ENCODE measurements around the gene APOBEC4. TPM values are rescaled to one million over a fixed set of nuclear protein-coding genes. Genes with fewer than 3 reads are reported as not detected.

Gene APOBEC4
- total RNA-seq, 1 donor = not detected

GRCh38 chr1:183600634-183601033, 52.5 kb downstream of the APOBEC4 start:
- no peaks in the 10 kb centered on the region for H3K79me2 ChIP-seq (ENCODE audit: insufficient read depth, low read length)
- no peak for TF ChIP-seq CTCF (IDR thresholded peaks at IDR 0.05; ENCODE audit: extremely low read depth, low read depth, low read length)
- H3K4me3 ChIP-seq (ENCODE audit: insufficient read depth, low read length) = no peak overlapping the region
- H3K36me3 ChIP-seq (ENCODE audit: insufficient read depth, low read length) = no peaks in the 10 kb centered on the region
- no peaks in the 10 kb centered on the region for H3K27me3 ChIP-seq (ENCODE audit: insufficient read depth, low read length)
- H3K4me2 ChIP-seq (ENCODE audit: insufficient read depth, low read length) = no peak overlapping the region
- no peak for DNase-seq (ENCODE audit: insufficient read length, low spot score, missing footprints)
- H2AFZ ChIP-seq (ENCODE audit: low read length) = peak overlapping the region; percentile 4
- peak overlapping the region; percentile 43 for H3K27ac ChIP-seq (ENCODE audit: low read depth, low read length)
- H4K20me1 ChIP-seq (ENCODE audit: insufficient read depth, low read length) = no peaks in the 10 kb centered on the region
- no peaks in the 10 kb centered on the region for H3K9me3 ChIP-seq (ENCODE audit: low read depth, low read length)
- H3K4me1 ChIP-seq (ENCODE audit: insufficient read depth, low read length) = peaks cover 20% of the 10 kb centered on the region

DNA sequence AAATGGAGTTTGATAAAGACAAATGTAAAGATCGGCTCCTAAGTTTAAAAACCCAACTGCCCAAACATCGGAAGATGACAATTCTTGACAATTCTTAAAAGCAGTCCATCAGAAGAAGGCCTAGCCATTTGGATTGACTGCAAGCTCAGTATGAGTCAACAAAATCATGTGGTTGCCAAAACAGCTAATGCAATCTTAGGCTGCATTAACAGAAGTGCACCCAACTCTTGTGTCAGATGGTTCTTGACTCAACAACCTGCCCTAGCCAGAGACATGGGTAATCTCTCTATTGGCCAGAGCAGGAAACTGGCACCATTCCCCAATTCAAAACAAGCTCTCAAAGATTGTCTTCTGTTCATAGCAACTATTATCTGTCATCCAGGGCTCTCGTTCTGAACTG, 53.0 kb downstream of the APOBEC4 start:
- Histone ChIP-seq H3K4me3 (ENCODE audit: insufficient read depth, low read length) (no peak overlapping the region), H3K4me2 (ENCODE audit: insufficient read depth, low read length) (no peak overlapping the region), H3K27ac (ENCODE audit: low read depth, low read length) (peak overlapping the region; percentile 43), H2AFZ (ENCODE audit: low read length) (no peak overlapping the region), H3K9me3 (ENCODE audit: low read depth, low read length) (no peaks in the 10 kb centered on the region), H3K79me2 (ENCODE audit: insufficient read depth, low read length) (no peaks in the 10 kb centered on the region), H3K36me3 (ENCODE audit: insufficient read depth, low read length) (no peaks in the 10 kb centered on the region), H4K20me1 (ENCODE audit: insufficient read depth, low read length) (no peaks in the 10 kb centered on the region), H3K4me1 (ENCODE audit: insufficient read depth, low read length) (peaks cover 20% of the 10 kb centered on the region), H3K27me3 (ENCODE audit: insufficient read depth, low read length) (no peaks in the 10 kb centered on the region)
- TF ChIP-seq CTCF (IDR thresholded peaks at IDR 0.05; ENCODE audit: extremely low read depth, low read depth, low read length) = no peak
- DNase-seq (ENCODE audit: insufficient read length, low spot score, missing footprints) = peak; percentile 58

GRCh38 chr1:183598386-183598785, 54.7 kb downstream of the APOBEC4 start:
- no peaks in the 10 kb centered on the region for H3K9me3 ChIP-seq (ENCODE audit: low read depth, low read length)

More at GRCh38 chr1:183598386-183598785, 54.7 kb downstream of the APOBEC4 start:
- no peaks in the 10 kb centered on the region for H3K36me3 ChIP-seq (ENCODE audit: insufficient read depth, low read length)
- no peak overlapping the region for H3K4me2 ChIP-seq (ENCODE audit: insufficient read depth, low read length)
- peaks cover 11% of the 10 kb centered on the region for H3K4me1 ChIP-seq (ENCODE audit: insufficient read depth, low read length)
- H2AFZ ChIP-seq (ENCODE audit: low read length) = no peak overlapping the region
- no peak for TF ChIP-seq CTCF (IDR thresholded peaks at IDR 0.05; ENCODE audit: extremely low read depth, low read depth, low read length)
- H4K20me1 ChIP-seq (ENCODE audit: insufficient read depth, low read length) = no peaks in the 10 kb centered on the region
- no peak overlapping the region for H3K27ac ChIP-seq (ENCODE audit: low read depth, low read length)
- no peaks in the 10 kb centered on the region for H3K27me3 ChIP-seq (ENCODE audit: insufficient read depth, low read length)
- no peak overlapping the region for H3K4me3 ChIP-seq (ENCODE audit: insufficient read depth, low read length)
- no peak for DNase-seq (ENCODE audit: insufficient read length, low spot score, missing footprints)
- H3K79me2 ChIP-seq (ENCODE audit: insufficient read depth, low read length) = no peaks in the 10 kb centered on the region

Measured in osteoblast (primary cell).